ENCODE results near the gene COQ5.
"Not testable (repeated sequence)": the region's sequence is repeated elsewhere in the genome, so short reads cannot be mapped to it uniquely, and the experiment has no call there.

The COQ5 gene, protein sequence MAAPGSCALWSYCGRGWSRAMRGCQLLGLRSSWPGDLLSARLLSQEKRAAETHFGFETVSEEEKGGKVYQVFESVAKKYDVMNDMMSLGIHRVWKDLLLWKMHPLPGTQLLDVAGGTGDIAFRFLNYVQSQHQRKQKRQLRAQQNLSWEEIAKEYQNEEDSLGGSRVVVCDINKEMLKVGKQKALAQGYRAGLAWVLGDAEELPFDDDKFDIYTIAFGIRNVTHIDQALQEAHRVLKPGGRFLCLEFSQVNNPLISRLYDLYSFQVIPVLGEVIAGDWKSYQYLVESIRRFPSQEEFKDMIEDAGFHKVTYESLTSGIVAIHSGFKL

DNA sequence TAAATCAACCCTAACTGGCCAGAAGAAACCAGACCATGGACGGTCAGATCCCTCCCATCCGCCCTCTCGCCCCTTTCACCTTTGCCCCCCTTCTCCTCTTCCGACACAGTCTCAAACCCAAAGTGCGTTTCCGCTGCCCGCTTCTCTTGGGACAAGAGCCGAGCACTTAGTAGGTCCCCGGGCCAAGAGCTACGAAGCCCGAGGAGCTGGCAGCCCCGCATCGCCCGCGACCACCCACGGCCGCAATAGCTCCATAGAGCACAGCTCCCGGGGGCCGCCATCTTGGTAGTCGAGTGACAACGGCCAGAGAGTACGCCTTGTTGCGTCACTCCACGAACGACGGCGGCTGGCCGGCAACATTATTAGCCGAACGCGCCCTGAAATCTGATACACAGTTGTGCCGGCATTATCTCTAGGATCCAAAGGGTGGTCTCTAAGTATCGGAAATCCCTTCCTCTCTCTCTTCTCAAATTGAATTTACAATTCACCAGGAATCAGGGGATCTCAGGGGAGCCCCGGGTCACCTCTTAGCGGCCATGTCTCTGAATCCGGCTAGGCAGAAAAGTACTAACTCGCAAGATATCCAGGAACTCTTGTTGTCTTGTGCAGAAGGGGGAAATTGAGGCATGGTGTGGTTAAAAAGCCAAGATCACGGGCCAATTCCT is at the start of gene COQ5:
COQ5 (minus strand) TSS at position 298 of the 665 bp plus-strand sequence; CDS start at position 281, 17 bp downstream.
- peak; percentile 80 for DNase-seq (ENCODE audit: low read depth)

DNA sequence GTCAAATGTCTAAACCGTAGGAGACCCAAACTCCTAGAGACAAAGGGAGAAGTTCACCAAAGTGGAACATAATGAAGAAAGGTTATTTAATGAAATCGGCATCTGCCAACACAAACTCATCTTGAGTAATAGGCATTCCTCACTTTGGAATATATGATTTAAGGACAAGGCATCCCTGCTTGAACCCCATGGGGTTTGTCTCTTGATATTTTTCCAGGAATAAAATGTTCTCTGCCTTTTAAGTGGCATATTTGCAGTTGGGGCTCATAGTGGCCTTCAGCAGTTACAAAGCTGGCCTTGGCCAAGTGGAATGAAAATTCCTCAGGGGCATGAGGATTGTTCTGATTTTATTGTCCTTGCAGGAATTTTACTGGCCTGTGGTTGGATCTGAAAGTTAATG is 45.1 kb upstream of the COQ5 start:
- DNase-seq (ENCODE audit: low read depth) = no peak

DNA sequence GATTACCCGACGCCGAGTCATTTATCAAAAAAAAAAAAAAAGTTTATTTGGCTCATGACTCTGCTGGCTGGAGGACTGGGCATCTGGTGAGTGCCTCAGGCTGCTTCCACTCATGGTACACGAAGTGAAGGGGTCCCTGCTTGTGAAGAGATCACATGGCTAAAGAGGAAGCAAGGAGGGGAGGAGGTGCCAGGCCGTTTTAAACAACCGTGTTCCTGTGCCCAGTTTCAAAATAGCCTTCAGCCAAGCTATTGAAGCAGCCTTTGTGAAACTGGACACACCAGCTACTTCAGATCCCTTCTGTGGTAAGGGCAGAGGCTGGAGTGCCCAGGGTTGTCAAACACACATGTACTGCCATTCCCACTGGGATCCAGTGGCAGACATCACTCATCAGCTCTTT is 44.6 kb upstream of the COQ5 start:
- DNase-seq (ENCODE audit: low read depth) = no peak

DNA sequence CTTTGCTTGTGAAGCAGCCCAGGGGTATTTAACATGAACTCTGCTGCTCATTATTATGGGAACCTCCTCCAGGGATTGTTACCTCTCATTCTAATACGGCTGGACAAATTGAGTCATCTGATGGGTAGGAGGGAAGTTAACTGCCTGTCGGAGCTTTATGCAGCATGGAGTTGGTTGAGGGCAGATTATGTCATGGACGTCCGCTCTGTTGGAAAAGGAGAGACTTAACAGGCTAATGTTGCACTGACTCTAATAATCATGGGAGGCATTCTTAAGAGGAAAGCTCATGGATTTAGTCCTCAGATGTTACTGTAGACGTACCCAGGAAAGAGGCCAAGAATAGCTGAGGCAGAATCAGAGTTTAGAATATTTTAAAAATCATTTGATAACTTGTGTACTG is 42.3 kb upstream of the COQ5 start:
- DNase-seq (ENCODE audit: low read depth) = no peak

DNA sequence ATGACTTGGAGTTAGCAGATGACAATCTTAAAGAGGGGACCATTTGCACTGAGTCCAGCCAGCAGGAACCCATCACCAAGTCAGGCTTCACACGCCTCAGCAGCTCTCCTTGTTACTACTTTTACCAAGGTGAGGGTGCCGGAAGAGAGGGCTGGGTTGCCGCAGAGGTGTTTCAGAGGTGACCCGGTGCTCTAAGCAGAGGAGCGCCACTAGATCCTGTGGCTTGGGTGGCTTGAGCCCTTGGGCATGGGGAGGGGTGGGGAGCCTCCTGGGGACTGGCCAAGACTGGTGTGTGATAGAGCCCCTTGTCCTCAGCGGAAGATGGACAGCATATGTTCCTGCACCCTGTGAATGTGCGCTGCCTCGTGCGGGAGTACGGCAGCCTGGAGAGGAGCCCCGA is 34.5 kb upstream of the COQ5 start:
- no peak for DNase-seq (ENCODE audit: low read depth)

DNA sequence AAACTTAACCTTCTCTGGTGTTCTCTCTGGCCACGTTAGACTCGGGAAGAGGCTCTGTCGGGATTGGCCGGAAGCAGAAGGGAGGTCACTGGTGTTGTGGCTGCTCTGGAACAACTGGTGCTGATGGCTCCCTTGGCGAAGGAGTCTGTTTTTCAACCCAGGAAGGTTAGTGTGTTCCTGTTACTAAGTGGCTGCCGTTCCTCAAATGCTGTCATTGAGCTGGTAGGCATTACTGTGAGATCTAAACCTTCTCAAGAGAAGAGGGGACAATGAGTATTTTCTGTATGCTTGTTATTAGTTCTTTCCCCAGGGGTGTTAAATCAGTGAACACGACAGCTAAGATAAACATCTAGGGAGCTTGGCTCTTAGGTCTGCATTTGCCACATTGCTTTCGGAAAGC is 33.9 kb upstream of the COQ5 start:
- DNase-seq (ENCODE audit: low read depth) = no peak

DNA sequence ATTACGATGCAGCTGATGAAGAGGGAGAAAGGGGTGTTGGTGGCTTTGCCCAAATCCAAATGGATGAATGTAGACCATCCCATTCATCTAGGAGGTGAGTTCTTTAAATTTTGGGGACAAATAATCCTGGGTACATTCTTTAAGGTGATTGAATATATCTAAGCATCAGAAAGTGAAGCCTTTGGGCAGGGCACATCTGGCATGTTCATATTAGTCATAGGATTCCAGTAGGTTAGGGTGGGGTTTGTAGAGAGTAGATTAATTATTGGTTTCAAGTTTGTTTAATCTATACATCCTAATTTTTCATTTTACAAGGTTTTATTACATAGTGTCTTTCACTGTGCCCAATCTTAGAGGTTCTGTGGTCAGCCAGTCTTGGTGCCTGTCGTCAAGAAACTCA is 28.6 kb upstream of the COQ5 start:
- DNase-seq (ENCODE audit: low read depth) = no peak

DNA sequence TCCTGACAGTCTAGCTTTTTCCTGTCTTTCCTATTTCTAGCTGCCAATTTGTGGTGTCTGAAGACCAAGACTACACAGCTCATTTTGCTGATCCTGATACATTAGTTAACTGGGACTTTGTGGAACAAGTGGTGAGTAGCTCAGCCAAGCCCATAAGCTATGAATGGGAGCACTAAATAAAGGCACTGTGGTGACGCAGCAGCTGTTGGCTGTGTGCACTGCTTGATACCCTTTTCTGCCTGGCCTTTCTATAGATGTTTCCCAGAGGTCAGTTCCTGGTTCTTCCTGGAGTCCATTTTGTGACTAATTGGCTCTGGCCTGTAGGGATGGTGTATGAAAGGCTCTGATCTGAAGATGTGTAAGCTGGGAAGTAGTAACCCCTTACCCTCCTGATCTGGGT is 25.7 kb upstream of the COQ5 start:
- no peak for DNase-seq (ENCODE audit: low read depth)

DNA sequence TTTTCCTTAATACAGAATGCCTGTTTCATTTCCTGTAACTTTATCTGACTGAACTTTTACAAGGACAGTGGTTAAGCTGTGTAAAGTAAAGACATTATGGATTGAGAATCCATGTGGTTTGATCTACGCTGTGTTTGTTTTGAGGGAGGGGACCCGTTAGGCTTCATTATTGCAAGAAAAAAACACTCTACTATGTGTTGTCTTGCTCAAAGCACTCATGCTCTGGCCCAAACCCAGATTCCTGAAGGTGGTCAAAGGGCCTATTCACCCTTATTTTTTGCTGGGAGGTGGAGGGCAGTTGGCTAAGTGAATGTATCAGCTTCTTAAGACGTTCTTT is 17.1 kb upstream of the COQ5 start:
- no peak for DNase-seq (ENCODE audit: low read depth)

DNA sequence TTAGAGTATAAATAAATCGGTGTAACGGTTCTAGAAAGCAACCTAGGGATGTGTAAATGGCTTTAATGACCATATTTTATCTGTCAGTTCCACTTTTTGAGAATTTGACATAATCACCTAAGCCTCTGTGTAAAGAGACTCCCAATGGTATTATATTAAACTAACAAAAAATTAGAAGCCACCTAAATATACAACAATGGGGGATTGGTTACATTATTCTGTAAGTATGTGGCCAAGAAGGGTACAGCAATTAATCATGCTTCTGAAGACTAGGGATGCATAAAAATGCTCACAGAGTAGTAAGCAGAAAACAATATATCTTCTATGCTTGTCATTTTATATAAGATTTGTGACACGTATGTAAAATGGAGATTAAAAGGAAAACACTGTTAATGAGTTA is 15.7 kb upstream of the COQ5 start:
- DNase-seq (ENCODE audit: low read depth) = no peak

DNA sequence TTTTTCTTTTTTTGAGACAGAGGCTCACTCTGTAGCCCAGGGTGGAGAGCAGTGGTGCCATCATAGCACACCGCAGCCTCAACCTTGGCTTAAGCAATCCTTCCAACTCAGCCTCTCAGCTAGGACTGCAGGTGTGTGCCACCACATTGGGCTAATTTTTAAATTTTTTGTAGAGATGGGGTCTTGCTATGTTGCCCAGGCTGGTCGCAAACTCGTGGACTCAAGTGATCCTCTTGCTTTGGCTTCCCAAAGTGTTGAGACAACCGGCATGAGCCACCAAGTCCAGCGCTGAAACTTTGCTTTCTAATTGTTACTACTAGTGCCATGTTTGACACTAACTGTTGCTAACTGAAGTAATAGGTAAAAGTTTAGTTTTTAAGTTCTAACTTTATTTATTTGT is 13.2 kb upstream of the COQ5 start:
- DNase-seq (ENCODE audit: low read depth) = no peak

DNA sequence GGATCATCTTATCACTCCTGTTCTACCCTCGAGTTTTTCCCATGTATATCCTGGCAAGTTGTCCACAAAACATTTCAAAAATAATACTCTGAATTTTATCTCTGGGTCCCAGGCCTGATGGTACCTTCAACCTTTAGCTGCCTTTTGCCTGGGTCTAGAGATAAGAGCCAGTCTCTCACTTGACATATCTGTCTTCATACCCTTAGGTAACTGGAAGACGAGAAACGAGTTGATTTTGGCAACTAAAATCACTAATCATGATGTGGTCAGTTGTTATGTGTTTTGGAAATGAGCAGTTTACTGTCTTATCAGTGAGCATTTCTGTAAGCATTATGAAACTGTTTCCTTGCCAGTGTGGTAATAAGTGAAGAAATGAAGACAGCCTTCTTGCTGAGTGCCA is 11.5 kb upstream of the COQ5 start:
- DNase-seq (ENCODE audit: low read depth) = no peak

DNA sequence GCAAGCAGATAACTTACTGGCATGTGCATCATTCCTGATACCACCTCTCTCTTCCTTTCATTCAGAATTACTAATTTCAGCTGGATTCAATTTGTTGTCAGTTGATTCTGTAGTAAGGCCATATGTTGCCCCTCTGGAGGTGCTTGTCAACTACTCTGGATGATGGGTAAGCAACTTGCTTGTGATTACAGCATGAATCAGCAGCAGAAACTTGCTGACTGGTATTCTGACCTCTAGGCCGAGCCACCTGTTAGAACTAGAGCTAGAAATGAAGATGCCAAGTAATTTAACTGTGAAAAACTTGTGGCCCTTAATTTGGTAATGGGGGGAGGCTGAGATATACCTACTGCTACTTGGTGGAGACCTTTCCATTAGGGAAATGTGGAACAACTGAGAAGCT is 10.3 kb upstream of the COQ5 start:
- DNase-seq (ENCODE audit: low read depth) = no peak

DNA sequence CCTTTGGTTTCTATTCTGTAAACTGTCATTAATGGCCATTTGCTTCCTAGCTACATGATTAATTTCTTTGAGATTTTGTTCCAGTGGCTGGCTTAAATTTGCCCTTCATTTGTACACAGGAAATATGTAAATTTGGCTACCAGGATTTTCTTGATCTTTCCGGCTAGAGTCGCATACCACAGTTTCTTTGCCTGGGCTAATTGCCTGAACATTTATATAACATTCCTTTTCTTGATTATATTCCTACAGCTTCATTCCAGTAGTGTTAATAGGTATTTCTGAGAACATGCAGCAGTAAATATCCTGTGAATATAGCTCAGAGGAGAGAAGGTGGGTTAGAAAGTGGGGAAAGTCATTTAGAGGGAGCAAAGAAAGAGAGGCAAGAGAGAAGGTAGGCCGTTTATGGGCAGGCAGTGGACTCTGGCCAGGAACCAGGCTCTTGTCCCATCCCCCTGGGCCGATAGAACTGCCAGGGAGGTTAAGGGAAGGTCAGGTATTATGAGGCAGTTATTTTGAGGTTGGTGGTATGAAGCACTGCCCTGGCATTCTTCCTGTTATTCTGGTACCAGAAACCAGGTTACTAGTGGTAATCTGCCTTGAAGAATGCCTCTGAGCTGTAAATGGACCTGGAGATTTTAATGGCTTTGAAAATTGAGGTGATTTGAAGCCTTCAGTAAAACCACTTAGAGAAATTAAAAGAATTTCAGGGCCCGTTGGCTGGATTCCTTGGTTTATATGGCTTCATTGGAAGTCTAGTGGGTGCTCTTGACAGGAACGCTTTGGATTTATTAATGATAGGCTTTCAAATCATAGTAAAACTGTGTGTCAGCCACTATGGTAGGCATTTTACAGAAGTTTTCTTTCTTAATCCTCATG is 9.6 kb upstream of the COQ5 start:
- no peak for DNase-seq (ENCODE audit: low read depth)

DNA sequence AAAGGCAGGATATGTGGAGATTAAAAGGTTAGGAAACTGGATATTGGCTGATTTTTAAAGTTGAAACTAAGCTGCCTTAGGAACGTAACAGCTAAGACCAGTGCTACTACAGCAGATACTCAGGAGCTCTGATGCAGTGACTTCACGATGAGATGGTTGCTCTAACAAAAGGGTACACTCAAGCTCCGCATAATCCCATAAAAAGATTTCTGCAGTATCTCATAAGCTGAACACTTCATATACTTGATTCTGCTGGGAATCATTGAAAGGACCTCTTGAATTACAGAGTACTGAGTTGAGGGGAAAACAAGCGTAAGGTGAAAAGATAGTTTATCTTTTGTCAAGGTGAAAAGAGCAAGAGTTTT is 8.9 kb upstream of the COQ5 start:
- no peak for DNase-seq (ENCODE audit: low read depth)

DNA sequence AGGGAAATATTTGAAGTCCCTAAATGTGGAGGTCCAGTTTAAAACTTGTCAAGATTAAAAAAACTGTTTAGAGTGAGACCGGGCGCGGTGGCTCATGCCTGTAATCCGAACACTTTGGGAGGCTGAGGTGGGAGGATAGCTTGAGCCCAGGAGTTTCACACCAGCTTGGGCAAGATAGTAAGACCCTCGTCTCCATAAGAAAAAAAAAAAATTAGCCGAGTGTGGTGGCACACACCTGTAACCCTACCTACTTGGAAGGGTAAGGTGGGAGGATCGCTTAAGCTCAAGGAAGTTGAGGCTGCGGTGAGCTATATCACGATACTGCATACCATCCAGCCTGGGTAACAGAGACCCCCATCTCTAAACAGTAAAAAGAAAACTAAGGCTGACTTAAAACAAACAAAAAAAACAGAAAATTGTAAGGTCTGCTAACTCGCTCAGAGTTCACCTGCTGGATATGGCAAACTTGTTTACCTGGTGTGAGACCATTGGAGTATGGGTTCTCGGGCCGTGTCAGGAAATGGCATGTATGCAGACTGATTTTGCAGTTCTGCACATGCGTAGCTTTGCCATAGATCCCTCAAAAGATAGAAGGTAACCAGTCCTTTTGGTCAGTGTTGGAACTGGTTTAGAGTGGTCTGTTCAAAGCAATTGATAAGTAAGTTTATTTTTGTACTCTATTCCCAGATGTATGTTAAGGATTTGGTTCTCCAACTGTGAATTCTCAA is 7.3 kb upstream of the COQ5 start:
- DNase-seq (ENCODE audit: low read depth) = peak; percentile 8

DNA sequence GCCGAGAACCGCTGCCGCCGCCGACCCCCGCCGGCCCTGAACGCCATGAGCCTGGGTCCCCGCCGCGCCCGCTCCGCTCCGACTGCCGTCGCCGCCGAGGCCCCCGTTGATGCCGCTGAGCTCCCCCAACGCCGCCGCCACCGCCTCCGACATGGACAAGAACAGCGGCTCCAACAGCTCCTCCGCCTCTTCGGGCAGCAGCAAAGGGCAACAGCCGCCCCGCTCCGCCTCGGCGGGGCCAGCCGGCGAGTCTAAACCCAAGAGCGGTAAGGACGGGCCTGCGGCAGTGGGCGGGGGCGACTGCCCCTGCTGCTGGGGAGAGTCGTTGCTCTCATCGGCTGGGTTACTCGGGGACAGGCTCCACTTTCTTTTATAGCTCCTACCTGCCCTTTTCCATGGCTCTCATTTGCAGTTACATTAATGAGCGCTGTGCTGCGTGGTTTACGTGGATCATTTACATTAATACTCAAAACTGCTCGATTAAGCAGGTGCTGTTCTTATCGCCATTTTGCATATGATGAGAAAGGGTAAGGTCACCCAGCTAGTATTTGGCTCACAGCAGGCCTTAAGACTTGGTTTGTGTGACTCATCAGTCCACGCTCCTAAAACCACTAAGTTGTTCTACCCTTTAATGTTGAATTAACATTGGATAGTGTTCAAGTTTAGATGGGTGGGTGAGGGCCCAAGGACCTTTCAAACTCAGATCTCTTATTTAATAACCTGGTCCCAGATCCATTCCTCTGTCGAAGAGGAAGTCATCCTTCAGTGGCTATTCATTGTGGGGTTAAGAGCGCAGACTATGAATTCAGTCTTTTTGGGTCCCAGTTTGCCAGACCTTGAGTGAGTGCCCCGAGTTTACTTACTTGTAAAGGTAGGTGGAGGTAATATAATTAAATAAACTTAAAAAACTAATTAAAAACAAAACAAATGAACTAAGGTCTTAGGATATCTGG is 6.0 kb upstream of the COQ5 start:
- DNase-seq (ENCODE audit: low read depth) = peak; percentile 27

DNA sequence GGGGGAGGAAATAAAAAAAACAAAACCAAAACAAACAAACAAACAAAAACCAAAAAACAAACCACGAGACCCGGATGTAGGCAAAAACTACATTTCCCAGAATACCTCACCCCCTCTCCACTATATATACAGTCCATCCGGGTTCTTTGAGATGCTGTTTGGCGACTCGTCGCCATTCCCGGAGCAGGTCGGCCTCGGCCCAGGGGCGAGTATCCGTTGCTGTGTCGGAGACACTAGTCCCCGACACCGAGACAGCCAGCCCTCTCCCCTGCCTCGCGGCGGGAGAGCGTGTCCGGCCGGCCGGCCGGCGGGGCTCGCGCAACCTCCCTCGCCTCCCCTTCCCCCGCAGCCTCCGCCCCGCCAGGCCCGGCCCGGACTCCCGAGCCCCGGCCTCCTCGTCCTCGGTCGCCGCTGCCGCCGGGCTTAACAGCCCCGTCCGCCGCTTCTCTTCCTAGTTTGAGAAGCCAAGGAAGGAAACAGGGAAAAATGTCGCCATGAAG is 5.3 kb upstream of the COQ5 start, which contains the start of gene RNF10:
RNF10 (plus strand) TSS at position 154 of the 500 bp plus-strand sequence. CDS start 456 bp downstream, outside the sequence.
- peak; percentile 59 for DNase-seq (ENCODE audit: low read depth)

DNA sequence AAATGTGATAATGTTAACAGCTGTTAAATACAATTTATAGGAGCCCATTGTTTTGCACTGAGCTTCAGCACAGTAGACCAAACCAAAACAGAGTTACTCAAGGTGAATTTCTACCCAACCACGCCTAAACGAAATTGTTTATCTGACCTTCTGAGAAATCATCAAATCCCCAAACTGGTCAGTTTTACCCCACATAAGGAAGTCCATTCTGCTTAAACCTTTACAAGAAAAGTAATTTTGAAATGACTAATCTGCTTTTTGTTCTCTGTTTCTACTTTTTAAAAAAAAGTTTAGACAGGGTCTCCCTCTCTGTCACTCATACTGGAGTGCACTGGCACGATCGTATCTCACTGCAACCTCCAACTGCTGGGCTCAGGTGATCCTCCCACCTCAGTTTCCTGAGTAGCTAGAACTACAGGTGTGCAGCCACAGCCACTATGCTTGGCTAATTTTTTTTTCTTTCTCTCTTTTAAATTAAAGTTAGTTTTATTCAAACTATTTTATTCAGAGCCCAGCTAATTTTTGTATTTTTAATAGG is 3.8 kb upstream of the COQ5 start:
- no peak for DNase-seq (ENCODE audit: low read depth)

DNA sequence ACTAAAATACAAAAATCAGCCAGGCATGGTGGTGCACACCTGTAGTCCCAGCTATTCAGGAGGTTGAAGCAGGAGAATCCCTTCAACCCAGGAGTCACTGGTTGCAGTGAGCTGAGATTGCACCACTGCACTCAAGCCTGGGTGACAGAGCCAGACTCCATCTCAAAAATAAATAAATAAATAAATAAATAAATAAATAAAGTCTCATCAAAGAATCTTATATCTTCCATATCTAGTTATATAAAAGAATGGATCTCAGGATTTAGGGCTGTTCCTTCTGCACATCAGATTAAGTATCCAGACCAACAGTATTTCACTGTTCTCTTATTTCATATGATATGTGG is 1.4 kb upstream of the COQ5 start:
- DNase-seq (ENCODE audit: low read depth) = not testable (repeated sequence)
